Upper lobe of right lung (tissue), 1 donor: ENCODE data around the gene TLE5. TPM values are rescaled to one million over a fixed set of nuclear protein-coding genes. Genes with fewer than 3 reads are reported as not detected.
A peak's percentile ranks its signal among the peaks of the same experiment; 100 is the strongest.

Source experiments
- ATAC-seq: fragments of 200-7000 bp; cut with Tn5 transposase; one replicate; pipeline ENCODE4 v1.9.1; 2020; ENCODE audit warnings: mild to moderate bottlenecking, moderate library complexity
- DNase-seq: peaks from one replicate; pipeline ENCODE4 v3.0.0-alpha.2; 2020
- H3K27ac ChIP-seq: fragments of 200-600 bp; one replicate; pipeline ENCODE4 v1.8.0; 2022
- H3K27me3 ChIP-seq: fragments of 200-600 bp; one replicate; pipeline ENCODE4 v1.8.0; 2022; ENCODE audit warnings: mild to moderate bottlenecking
- H3K36me3 ChIP-seq: fragments of 200-600 bp; one replicate; pipeline ENCODE4 v1.8.0; 2022
- H3K4me1 ChIP-seq: fragments of 200-600 bp; one replicate; pipeline ENCODE4 v1.8.0; 2022
- H3K4me3 ChIP-seq: fragments of 200-600 bp; one replicate; pipeline ENCODE4 v1.8.0; 2022; ENCODE audit warnings: mild to moderate bottlenecking
- H3K9me3 ChIP-seq: fragments of 200-600 bp; one replicate; pipeline ENCODE4 v1.8.0; 2022
- intact Hi-C: fragments of 100-400 bp; cut with DNase I; formaldehyde crosslinking; loops from one replicate; pipeline ENCODE4 v1.11.0; 2022
- total RNA-seq: library from RNA; stranded (reverse); fragmentation: NEBNext Ultra II Directional; extraction: Animal tissue kit (Norgen Biotek cat#: 25700); gene quantifications from one replicate; pipeline ENCODE4 v1.2.1, GENCODE V29; 2021
- TF ChIP-seq, protein P1 (sequence below): fragments of 200-600 bp; IDR thresholded peaks from one replicate; pipeline ENCODE4 v1.8.0; 2022; ENCODE audit warnings: antibody characterized with exemption
- donor health status: DM: no; HTN: yes; CAD: no; lungs with severe emphysema.

The TLE5 gene
- total RNA-seq, 1 donor from 2014 or later = 458 TPM

DNA sequence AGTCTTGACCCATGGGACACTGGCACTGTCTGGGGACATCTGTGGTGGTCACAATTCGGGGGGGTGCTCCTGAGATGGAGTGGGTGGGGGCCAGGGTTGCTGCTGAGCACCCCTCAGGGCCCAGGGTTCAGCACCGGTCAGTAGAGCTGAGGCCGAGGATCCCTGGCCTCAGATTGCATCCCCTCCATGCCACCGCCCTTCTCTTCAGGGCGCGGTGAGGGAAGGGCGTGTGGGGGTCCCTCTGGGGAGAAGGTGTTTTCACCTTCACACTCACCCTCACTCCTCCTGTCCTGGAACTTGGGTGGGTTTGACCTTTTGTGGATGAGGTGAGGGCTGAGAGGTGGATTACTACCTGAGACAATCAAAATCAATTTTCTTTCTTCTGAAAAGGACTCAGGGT lies 45.4 kb upstream of the TLE5 start:
- TF ChIP-seq, protein P1, sequence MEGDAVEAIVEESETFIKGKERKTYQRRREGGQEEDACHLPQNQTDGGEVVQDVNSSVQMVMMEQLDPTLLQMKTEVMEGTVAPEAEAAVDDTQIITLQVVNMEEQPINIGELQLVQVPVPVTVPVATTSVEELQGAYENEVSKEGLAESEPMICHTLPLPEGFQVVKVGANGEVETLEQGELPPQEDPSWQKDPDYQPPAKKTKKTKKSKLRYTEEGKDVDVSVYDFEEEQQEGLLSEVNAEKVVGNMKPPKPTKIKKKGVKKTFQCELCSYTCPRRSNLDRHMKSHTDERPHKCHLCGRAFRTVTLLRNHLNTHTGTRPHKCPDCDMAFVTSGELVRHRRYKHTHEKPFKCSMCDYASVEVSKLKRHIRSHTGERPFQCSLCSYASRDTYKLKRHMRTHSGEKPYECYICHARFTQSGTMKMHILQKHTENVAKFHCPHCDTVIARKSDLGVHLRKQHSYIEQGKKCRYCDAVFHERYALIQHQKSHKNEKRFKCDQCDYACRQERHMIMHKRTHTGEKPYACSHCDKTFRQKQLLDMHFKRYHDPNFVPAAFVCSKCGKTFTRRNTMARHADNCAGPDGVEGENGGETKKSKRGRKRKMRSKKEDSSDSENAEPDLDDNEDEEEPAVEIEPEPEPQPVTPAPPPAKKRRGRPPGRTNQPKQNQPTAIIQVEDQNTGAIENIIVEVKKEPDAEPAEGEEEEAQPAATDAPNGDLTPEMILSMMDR = no peak
- no peak for ATAC-seq
- DNase-seq = no peak
- Histone ChIP-seq H3K9me3 (no peaks in the 10 kb centered on the region), H3K4me3 (no peak overlapping the region), H3K27ac (peak overlapping the region; percentile 58), H3K36me3 (no peaks in the 10 kb centered on the region), H3K27me3 (no peaks in the 10 kb centered on the region), H3K4me1 (peaks cover 16% of the 10 kb centered on the region)
- intact Hi-C loops = no loop called here

DNA sequence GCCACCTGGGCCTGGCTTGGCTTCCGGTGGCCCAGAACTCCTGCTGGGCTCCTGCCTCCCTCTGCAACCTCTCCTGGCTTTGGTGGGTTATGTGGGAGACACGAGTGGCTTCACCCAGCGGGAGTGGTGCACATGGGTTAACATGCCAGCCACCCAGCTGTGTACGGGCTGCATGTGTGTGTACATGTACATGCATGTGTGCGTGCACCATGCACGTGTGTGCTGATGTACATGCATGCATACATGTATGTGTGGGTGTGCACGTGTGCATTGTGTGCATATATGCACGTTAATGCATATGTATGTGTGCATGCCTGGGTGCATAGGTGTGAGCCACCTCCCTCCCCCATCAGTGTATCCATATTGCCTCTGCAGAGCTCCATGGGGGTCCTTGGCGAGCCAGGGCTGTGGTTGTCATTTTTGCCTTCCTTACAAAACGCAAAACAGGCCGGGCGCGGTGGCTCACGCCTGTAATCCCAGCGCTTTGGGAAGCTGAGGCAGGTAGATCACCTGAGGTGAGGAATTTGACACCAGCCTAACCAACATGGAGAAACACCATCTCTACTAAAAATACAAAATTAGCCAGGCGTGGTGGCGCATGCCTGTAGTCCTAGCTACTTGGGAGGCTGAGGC lies 44.3 kb upstream of the TLE5 start:
- Histone ChIP-seq H3K4me1 (peaks cover 16% of the 10 kb centered on the region), H3K27me3 (no peaks in the 10 kb centered on the region), H3K4me3 (no peak overlapping the region), H3K27ac (no peak overlapping the region), H3K36me3 (no peaks in the 10 kb centered on the region), H3K9me3 (no peaks in the 10 kb centered on the region)
- intact Hi-C loops = no loop called here
- ATAC-seq (no peak), DNase-seq (no peak)
- TF ChIP-seq, protein P1 = no peak

DNA sequence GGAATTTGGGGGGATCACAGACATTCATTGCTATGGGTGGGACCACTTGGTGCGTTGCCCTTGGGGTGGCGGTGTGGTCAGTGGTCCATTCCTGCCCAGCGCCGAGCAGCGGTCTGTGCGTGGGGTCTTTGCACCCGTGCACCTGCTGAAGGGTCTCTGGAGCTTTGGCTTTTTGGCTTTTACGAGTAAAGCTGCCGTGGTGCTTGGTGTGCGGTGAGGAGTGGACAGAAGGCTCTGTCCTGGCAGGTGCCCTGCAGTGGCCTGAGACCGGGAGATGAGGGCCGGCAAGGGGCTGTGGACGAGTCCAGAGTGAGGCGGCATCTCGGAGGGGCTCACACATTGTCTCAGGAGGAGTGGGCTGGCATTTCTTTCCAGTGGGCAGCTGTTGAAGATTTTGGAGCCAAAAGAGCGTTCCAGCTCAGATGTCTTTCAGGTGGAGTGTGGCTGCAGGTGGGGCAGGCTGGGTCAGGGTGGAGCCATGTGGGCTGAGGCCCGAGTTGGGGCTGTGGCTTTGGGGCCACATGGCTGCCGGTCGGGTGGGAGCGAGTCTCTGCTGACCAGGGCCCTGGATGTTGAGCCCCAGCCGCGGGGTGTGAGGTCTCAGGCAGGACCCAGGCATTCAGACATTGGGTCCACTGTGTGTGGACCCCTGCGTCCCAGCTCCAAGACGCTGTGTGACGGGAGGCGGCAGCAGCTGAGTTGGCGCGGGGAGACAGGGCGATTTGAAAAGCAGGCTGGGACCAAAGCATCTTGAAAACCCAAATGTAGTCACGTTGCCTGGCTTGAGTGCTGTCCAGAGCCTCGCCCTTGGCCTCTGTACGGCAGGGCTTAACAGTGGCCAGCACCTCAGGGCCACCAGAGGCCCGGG lies 43.6 kb upstream of the TLE5 start:
- H3K9me3 ChIP-seq = no peaks in the 10 kb centered on the region
- no peaks in the 10 kb centered on the region for H3K27me3 ChIP-seq
- no peak for DNase-seq
- H3K4me1 ChIP-seq = peaks cover 18% of the 10 kb centered on the region
- no peaks in the 10 kb centered on the region for H3K36me3 ChIP-seq
- ATAC-seq = no peak
- H3K4me3 ChIP-seq = no peak overlapping the region
- intact Hi-C loops = no loop called here
- no peak overlapping the region for H3K27ac ChIP-seq
- TF ChIP-seq, protein P1 = no peak

DNA sequence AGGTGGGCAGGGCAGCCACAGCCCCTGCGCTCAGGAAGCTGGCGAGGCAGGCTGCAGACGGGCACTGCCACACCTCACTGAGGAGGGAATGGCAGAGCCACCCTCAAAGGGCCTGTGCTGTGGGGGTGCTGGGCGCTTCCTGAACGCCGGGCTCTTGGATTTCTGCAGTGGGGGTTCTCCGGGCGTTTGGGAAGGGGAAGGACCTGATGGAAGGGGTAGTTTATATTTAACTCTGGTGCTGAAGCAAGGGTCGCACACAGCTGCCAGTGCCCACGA lies 42.4 kb upstream of the TLE5 start:
- H3K4me1 ChIP-seq = peaks cover 28% of the 10 kb centered on the region
- H3K27ac ChIP-seq = no peak overlapping the region
- no peaks in the 10 kb centered on the region for H3K27me3 ChIP-seq
- no peaks in the 10 kb centered on the region for H3K9me3 ChIP-seq
- ATAC-seq (no peak), DNase-seq (no peak)
- TF ChIP-seq, protein P1 = no peak
- intact Hi-C loops = no loop called here
- H3K36me3 ChIP-seq = no peaks in the 10 kb centered on the region
- H3K4me3 ChIP-seq = no peak overlapping the region

DNA sequence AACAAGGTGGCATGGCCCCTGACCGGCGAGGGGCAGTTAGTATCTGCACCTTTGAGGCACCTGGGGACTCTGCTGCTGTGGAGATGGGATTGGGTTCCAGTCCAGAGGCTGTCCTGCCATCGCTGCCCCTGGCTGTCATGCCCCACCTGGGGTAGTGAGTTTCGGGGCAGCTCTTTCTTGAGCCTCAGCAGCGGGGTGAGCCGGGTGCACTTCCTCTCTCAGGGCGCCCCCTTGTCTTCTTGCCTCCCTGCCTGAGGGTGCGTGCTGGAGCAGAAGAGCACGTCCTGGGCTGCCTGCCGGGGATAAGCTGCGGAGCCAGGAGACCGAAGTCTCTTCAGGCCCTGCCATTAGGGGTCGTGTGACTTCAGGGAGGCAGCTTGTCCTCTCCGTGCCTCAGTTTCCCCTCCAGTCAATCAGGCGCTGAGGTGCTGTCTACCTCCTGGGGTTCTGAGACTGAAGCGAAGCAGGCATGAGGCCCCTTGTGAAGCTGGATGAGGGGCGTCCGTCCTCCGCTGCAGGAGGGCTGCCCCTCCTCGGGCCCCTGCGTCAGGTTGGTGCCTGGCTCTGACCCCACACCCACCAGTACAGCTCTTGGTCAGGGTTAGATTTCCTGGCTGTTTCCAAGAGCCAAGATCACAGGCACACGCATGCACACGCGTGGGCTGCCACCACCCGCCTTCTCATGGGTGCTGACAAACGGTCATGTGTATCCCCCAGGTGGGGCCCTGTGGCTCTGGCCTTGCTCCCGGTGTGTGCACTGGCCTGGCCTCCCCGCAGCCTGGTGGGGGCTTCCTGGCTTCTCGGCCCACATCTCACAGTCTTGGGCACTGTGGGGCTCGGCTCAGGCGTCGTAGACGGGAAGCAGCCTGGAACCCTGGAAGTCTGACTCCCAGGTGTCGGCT lies 40.2 kb upstream of the TLE5 start:
- intact Hi-C loops = no loop called here
- no peaks in the 10 kb centered on the region for H3K27me3 ChIP-seq
- TF ChIP-seq, protein P1 = no peak
- H3K4me1 ChIP-seq = peaks cover 50% of the 10 kb centered on the region
- H3K27ac ChIP-seq = no peak overlapping the region
- ATAC-seq = no peak
- no peaks in the 10 kb centered on the region for H3K9me3 ChIP-seq
- no peak overlapping the region for H3K4me3 ChIP-seq
- H3K36me3 ChIP-seq = no peaks in the 10 kb centered on the region
- peak; percentile 60 for DNase-seq
